Psoas muscle (tissue), 8 donors: ENCODE measurements around the gene CCNK. TPM values are rescaled to one million over a fixed set of nuclear protein-coding genes. Genes with fewer than 3 reads are reported as not detected.

Experiments used
- ATAC-seq, 4 donors: fragments of 200-7000 bp; cut with Tn5 transposase; one replicate each; pipeline ENCODE4 v1.9.1; 2020; ENCODE audit warnings: moderate library complexity in 3 of 4, mild to moderate bottlenecking in 2 of 4
- DNase-seq, 2 donors: peaks; one replicate each; pipeline ENCODE4 v3.0.0-alpha.2; 2020
- H3K27ac ChIP-seq: fragments of 200-600 bp; one replicate; pipeline ENCODE4 v1.8.0; 2022
- H3K27me3 ChIP-seq, 3 donors: fragments of 200-600 bp in 1 of 3; one replicate each; pipeline versions ENCODE4 v1.6.1 to v1.8.0; 2013 to 2022; ENCODE audit warnings: low read length in 2 of 3, mild to moderate bottlenecking in 2 of 3, moderate library complexity in 1 of 3; ENCODE audit not compliant: insufficient read depth in 3 of 3
- H3K36me3 ChIP-seq, 2 donors: fragments of 200-600 bp in 1 of 2; one replicate each; pipeline versions ENCODE4 v1.6.1 to v1.8.0; 2013 to 2022; ENCODE audit warnings: low read depth in 1 of 2, mild to moderate bottlenecking in 1 of 2, moderate library complexity in 1 of 2; ENCODE audit not compliant: insufficient read depth in 1 of 2
- H3K4me1 ChIP-seq: fragments of 200-600 bp; one replicate; pipeline ENCODE4 v1.8.0; 2022
- H3K4me3 ChIP-seq: fragments of 200-600 bp; one replicate; pipeline ENCODE4 v1.8.0; 2022; ENCODE audit warnings: mild to moderate bottlenecking
- H3K9me3 ChIP-seq: fragments of 200-600 bp; one replicate; pipeline ENCODE4 v1.8.0; 2022
- CTCF ChIP-seq: fragments of 200-600 bp; IDR thresholded peaks from one replicate; pipeline ENCODE4 v1.8.0; 2022; ENCODE audit warnings: antibody characterized with exemption
- WGBS, 3 donors: extraction: QIAGEN DNeasy Blood & Tissue Kit; methylation state at CpG; one replicate each; pipeline versions ENCODE4 v1.1.6 to v1.1.7; 2013; 5-methylcytosine and 5-hydroxymethylcytosine counted together
- intact Hi-C, 2 donors: fragments of 100-400 bp; cut with DNase I; formaldehyde crosslinking; loops; one replicate each; pipeline versions ENCODE4 v1.11.0 to v1.14.2; 2022
- polyA plus RNA-seq, 3 donors: library from polyadenylated mRNA; stranded (reverse); fragments of 200-250 nt; gene quantifications; one replicate each; pipeline ENCODE4 v1.2.3, GENCODE V29; 2013
- total RNA-seq, 4 donors: library from RNA; stranded (reverse); fragmentation: NEBNext Ultra II Directional in 2 of 4; extraction: Animal tissue kit (Norgen Biotek cat#: 25700) in 2 of 4; gene quantifications; one replicate each; pipeline versions ENCODE4 v1.2.1 to v1.2.4, GENCODE V29; 2021 to 2023
- donor health status: healthy with polysubstance abuse.
- donor health status: DM: no; HTN: no; CAD: no; lungs with moderate emphysema.
- donor health status: Bipolar disorder and iron deficiency.
- donor health status: healthy.
- donor health status: DM: yes; HTN: yes; CAD: no.
- donor health status: DM: no; HTN: no; CAD: no.
- donor health status: DM: no; HTN: no; CAD: no.
- donor health status: DM: yes; HTN: yes; CAD: no.

CCNK gene
- total and polyA plus RNA-seq, 7 donors: 17.6 to 53.2 (median 39.8) TPM

- H3K4me1 ChIP-seq: peaks cover 79% of the 10 kb centered on the region
- H3K36me3 ChIP-seq: no peaks in the 10 kb centered on the region
- no peaks in the 10 kb centered on the region for H3K9me3 ChIP-seq
- no peak for TF ChIP-seq CTCF
- WGBS, 3 donors: 54 to 71% (median 59%) methylated on average over 4 of the region's 4 CpGs
- no peaks in the 10 kb centered on the region for H3K27me3 ChIP-seq
- DNase-seq (no peak), ATAC-seq (peak in 3 of 4 donors; percentile 25 to 53 (median 41))
- H3K4me3 ChIP-seq: no peak overlapping the region
- intact Hi-C loops: no loop called here
- H3K27ac ChIP-seq: no peak overlapping the region
Measured at GRCh38 chr14:99472937-99473336, 8.3 kb upstream of the CCNK start.

- Histone ChIP-seq H3K36me3 (no peaks in the 10 kb centered on the region), H3K9me3 (no peaks in the 10 kb centered on the region), H3K27me3 (no peaks in the 10 kb centered on the region), H3K4me3 (no peak overlapping the region), H3K27ac (no peak overlapping the region), H3K4me1 (peaks cover 79% of the 10 kb centered on the region)
- DNase-seq: no peak
- no peak for TF ChIP-seq CTCF
- intact Hi-C loops: no loop called here
- WGBS, 3 donors: 51 to 77% (median 59%) methylated on average over 3 of the region's 3 CpGs
- no peak for ATAC-seq
Measured at GRCh38 chr14:99473458-99473857, 7.8 kb upstream of the CCNK start.

- Histone ChIP-seq H3K4me3 (no peak overlapping the region), H3K36me3 (no peaks in the 10 kb centered on the region), H3K4me1 (peaks cover 69% of the 10 kb centered on the region), H3K27me3 (no peaks in the 10 kb centered on the region), H3K27ac (no peak overlapping the region), H3K9me3 (no peaks in the 10 kb centered on the region)
- WGBS, 3 donors: 38 to 69% (median 48%) methylated on average over 9 of the region's 9 CpGs
- DNase-seq (no peak), ATAC-seq (peak in 2 of 4 donors; percentile 30 to 45)
- intact Hi-C loops: no loop called here
- TF ChIP-seq CTCF: no peak
Measured at GRCh38 chr14:99475179-99475578, 6.0 kb upstream of the CCNK start.

GRCh38 chr14:99475660-99476059 lies 5.5 kb upstream of the CCNK start:
- 62 to 84% (median 65%) methylated on average over 2 of the region's 2 CpGs for WGBS, 3 donors
- TF ChIP-seq CTCF: no peak
- Histone ChIP-seq H3K4me3 (no peak overlapping the region), H3K27me3 (no peaks in the 10 kb centered on the region), H3K9me3 (no peaks in the 10 kb centered on the region), H3K36me3 (no peaks in the 10 kb centered on the region), H3K4me1 (peaks cover 69% of the 10 kb centered on the region), H3K27ac (no peak overlapping the region)
- no peak for ATAC-seq
- intact Hi-C loops: no loop called here
- DNase-seq: no peak

GRCh38 chr14:99476864-99477263 lies 4.3 kb upstream of the CCNK start:
- Histone ChIP-seq H3K27ac (no peak overlapping the region), H3K27me3 (no peaks in the 10 kb centered on the region), H3K36me3 (no peaks in the 10 kb centered on the region), H3K4me1 (peaks cover 62% of the 10 kb centered on the region), H3K4me3 (no peak overlapping the region), H3K9me3 (no peaks in the 10 kb centered on the region)
- WGBS, 3 donors: 58 to 73% (median 66%) methylated on average over 1 of the region's 1 CpG
- DNase-seq: no peak
- ATAC-seq: no peak
- no peak for TF ChIP-seq CTCF
- intact Hi-C loops: no loop called here
